NK-92 treated with Interleukin-12 subunit alpha and Interleukin-12 subunit beta, amount 100 ng/mL, for 24 hours (cell line): ENCODE data around the gene HIPK2.

Experiments used
- DNase-seq: peaks from one replicate; lab custom pipeline; 2025; lab: John Stamatoyannopoulos, UW

Gene HIPK2

DNA sequence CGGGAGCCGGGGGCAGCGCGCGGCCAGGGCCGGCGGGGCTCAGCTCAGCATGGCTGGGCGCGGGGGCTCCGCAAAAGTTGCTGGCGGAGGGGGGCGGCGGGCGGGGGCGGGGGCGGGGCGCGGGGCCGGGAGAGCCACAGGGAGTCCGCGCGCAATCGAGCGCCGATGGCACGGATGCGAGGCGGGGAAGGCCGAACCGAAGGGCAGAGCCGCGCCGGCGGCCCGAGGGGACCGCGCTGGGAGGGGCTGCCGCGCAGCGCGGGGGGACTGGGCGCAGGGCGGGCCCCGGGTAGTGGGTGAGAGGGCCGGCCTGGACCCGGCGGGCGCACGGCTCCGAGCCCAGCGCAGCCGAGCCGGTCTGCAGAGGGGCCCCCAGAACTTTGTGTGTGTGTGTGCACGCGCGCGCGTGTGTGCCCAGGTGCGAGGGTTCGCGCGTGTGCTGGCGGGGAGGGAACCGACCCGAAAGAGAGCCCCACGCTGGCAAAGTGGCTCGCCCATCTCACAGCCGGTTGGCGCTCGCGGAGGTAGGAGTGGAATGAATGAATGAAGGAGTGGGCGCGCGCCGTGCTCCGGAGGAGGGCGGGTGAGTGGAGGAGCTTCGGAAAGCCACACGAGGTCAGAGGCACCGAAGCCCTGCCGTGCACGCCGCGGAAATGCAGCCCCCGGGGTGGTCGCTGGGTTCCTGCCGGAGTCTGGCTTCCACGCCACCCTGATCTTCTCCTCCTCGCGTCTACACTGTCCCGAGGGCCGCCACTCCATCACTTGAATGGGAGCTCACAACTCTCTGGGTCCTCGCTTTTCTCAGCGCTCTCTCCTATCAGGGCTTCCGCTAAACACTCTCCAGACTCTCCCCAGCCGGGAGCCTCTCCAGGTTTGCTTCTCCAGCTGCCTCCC lies at the start of gene HIPK2:
TSS of gene HIPK2 (minus strand) at position 51 of the 894 bp plus-strand sequence. CDS start 375 bp downstream, outside the sequence.
- no peak for DNase-seq

DNA sequence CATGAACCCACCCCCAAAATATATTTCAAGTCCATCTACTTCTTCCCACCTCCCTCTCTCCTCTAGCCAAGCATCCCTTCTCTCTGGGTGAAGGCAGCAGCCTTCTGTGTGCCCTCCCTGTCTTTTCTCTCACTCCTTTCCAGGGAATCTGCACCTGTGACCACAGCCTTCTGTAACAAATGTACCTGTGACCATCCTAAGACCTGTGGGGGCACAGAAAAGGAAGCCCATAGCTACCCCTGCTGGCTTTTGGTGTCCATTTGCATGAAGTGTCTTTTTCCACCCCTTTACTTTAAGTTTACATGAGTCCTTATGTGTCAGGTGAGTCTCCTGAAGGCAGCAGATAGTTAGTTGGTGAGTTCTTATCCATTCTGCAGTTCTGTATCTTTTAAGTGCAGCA lies 49.2 kb upstream of the HIPK2 start:
- no peak for DNase-seq

DNA sequence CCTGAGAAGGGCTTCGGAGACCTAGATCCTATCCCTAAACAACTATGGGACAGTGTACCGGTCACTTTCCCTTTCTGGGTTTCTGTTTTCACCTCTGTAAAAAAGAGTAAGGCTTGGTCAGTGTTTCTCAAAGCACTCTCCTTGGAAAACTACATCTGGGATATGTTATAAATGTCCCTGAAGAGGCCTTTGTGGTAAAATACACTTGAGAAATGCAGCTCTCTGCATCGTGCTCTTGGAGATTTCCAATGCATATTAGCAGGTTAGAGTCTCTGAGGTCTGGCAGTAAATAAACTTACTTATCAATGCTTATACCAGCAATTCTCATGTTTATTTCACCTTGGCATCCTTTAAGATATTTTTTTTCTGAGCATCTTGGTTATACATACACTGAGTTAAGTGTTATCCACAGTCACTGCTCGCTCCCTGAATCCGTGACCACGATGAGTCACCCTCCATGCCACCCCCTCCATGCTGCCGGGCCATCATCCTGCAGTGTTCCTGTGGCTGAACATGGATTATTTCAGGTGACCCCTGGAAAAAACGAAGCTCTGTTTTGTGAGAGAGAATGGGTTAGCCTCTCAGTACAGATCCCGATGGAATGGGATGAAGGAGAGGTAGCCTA lies 48.0 kb upstream of the HIPK2 start:
- no peak for DNase-seq

DNA sequence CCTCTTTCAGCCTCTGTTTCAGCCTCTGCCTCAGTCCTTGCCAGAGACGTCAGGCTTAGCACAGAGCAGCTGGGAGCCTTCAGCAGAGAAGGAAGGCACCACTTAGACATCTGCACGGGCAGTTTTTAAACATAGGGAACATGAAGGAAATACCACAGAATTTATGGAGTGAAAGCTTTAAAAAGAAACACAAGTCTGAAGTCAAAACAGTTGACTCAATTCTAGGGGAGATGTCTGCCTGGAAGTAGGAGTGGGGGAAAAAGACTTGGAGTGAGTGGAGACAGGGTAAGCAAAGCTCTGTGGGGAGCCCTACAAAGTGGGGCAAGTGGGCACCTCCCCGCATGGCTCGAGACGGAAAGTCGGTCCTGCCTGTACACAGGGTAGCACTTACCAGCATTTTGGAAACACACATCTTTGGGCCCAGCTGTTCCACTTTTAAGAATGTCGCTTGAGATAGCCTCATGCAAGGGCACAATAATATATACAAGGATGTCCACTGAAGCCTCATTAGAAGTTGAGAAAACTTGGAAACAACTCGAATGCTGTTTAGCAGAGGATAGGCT lies 46.2 kb upstream of the HIPK2 start:
- no peak for DNase-seq

DNA sequence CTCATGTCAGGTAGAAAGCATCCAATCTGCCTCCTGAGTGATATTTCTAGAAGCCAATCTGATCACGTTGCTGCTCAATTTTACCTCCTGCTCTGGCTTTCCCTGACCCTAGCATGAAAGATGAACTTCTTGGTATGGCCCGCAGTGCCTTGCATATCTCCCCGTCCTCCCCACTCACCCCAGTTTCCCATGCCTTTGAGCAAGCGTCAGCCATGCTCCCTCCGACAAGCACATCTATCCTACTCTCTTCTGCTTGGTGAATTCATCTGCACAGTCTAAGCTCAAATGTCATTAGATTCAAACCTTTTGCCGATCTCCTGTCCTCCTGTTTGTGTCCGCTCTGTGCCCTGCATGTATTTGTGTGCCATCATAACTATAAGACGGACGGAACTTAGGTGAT lies 45.1 kb upstream of the HIPK2 start:
- DNase-seq, result no peak

DNA sequence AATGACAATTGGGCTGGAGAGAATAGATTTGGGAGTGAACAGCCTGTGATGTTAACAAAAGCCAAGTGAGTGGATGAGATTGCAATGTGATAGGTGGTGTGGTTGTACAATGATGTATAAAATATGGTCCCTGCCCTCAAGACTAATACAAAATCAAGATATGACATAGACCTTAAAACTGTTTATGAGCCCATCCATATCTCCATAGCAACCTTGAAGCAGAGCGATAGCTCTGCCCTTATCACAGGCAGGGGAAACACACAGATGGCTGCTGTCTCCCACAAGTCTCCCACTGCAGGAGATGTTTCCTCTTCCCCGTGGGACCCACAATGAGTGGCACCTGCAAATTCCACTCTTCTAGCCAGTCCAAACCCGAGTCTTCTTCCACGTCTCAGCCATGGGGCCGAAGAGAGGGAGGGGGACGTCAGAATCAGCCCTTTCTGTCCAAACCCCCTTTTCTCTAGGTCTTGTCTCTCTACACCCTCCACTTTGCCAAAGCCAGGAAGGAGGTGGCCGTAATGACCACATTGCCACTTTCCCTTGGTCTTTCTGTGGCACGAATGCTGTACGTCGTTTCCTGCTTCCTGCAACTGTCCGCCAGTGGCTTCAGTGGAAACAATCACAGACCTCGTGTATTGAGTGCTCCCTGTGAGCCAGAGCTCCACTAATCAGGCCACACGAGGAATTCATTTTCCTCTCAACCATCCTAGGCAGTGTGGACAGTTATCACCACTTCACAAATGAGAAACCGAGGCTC lies 43.7 kb upstream of the HIPK2 start:
- no peak for DNase-seq

DNA sequence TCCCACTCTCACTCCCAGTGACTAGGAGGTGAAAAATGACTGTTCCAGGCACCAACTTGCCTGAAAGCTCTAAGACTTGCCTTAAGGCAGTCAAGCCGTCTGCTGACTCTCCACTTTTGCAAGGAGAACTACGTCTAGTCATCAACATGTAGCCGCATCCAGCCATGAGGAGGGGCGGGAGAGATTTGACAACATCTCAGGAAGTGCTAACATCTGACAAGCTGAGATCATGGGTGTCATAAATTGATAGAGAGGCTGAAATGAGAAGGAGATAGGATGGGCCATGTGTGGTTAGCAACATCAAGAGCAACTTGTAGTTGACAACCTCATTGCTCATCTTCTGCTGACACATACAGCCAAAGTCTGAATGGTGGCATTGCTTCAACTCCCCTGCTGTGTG lies 42.3 kb upstream of the HIPK2 start:
- no peak for DNase-seq

DNA sequence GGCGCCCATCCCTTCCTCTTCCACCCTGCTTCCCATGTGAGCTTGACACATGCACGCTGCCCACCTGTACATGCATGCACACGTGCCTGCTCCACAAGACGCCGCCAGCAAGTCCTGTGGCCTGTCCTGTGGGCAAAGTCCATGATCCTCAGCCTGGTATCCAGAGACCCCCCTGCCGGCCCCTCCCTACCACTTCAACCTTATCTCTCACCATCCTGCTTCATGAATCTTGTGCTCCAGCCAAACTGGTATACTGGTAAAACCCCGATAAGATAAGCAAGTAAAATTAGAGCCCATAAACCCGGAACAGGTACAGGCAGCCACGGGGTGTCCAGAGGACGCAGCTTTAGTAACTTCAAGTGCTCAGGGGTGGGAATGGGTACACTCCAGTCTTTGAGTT lies 39.5 kb upstream of the HIPK2 start:
- no peak for DNase-seq

DNA sequence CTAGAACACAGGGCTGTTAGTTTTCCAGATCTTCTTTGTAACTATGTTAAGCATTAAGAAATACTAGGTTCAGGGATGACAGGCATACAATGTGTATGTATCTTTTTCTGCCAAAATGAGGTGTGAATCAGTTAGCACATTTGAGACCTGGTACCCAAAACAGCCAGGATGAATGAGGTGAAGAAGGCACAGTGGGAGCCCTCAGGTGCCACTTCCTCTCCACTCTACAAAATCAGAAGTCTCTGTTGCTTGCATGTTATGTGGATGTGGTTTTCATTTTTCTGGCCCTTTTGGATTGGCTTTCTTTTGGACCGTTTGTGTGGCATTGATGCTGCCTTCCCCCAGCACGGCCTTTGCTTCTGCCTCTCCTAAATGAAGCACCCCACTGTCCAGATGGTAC lies 35.9 kb upstream of the HIPK2 start:
- no peak for DNase-seq

DNA sequence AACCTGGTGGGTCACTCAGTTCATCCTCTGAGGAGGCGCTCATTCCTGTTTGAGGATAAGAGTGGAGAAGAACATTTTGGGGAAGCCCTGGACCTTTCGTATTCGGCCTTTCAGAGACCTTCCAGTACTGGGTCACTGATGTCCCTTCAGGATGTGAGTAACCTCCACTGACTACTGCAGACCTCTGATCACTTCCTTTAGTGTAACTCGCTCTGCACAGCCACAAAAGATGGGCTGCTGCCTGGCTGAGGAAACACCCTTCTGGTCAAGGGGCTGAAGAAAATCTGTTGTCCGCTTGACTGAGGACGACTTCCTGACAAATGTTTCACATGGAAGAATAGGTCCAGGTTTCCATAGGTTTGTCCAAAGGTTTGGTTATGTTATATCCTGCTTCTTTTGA lies 35.4 kb upstream of the HIPK2 start:
- no peak for DNase-seq

DNA sequence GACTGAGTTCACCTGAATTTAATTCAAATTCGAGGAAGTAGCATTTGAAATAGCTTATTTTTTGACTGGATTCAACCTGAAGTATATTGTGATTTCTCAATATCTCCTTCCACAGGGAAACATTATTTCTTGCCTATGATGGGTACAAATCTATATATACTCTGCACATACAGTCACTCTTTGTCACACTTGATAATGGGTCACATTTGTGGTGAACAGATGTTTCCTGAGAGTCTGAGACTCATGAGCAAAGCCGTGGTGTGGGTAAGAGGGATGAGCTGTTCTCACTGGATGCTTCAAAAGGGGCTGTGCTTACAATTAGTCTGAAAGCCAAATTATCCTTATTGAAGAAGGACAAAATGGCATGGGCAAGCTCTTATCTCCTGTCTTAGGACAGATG lies 33.3 kb upstream of the HIPK2 start:
- no peak for DNase-seq

DNA sequence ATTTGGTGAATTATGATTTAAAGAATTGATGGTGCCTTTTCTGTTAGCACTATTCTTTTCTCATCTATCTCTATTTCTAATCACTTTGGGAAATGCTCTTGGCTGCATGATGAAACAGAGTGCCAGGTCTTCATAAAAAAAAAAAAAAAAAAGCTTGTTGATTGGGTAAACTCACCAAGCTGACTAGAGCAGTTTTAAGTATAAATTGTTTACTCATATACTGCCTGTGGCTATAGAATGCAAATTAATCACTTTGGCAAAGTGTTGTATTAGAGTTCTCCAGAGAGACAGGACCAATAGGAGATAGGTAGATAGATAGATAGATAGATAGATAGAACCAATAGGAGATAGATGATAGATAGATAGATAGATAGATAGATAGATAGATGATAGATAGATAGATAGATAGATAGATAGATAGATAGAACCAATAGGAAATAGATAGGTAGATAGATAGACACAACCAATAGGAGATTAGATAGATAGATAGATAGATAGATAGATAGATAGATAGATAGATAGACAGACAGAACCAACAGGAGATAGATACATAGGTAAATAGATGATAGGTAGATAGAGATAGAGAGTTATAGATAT lies 31.1 kb upstream of the HIPK2 start:
- DNase-seq, result no peak

DNA sequence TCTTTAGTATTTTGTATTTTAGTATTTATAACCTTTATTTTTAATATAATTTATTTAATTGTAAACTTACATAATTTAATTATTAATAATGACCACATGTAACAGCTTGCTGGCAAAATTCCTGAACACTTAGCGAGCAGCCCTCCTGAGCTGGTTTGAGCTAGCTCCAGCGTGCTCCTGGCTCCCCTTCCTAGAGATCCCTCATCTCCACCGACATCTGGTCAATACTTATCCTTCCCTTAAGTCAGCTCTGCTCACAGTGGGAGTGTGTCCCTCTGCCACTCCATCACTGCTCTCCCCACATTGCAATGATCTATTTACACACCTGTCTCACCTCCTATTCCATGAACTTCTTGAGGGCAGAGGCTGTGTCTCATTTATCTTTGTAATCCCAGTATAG lies 30.6 kb upstream of the HIPK2 start:
- DNase-seq, result no peak

DNA sequence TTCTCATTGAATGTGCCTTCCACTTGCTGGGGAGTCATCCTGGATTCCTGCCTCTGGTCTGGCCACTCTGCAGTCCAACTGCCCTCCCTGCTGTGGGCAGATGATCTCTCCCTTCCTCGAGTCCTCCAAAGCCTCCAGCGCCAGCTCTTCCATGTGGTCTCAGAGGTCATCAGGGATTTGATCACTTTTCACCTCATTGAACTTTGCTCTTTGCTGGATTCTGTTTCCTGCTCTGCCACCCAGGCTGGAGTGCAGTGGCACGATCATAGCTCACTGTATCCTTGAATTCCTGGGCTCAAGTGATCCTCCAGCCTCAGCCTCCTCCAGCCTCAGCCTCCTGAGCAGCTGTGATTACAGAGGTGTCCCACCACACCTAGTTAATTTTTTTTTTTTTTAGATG lies 29.2 kb upstream of the HIPK2 start:
- DNase-seq, result no peak

DNA sequence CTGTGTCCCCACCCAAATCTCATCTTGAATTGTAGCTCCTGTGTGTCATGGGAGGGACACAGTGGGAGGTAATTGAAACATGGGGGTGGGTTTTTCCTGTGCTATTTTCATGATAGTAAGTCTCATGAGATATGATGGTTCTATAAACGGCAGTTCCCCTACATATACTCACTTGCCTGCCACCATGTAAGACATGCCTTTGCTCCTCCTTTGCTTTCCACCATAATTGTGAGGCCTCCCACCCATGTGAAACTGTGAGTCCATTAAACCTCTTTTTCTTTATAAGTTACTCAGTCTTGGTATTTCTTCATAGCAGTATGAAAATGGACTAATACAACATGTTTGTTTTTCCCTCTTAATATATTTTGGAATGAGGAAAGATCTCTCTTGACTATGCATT lies 26.8 kb upstream of the HIPK2 start:
- no peak for DNase-seq

DNA sequence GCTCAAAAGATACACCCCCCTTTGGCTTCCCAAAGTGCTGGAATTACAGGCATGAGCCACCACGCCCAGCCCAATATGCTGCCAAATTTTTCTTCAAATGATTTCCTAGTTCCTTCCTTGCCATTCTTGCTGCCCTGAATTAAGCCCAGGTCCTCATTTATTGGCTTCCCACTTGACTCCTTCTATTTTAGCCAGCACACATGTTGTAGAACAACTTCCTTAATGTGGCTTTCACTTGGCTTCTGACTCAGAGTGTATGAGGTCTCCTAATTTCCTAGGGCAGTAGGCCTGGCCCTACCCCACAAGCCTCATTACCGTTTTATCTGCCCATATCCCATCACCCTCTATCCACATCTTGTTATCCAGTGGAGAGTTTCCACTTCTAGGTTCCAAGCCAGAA lies 21.8 kb upstream of the HIPK2 start:
- no peak for DNase-seq

DNA sequence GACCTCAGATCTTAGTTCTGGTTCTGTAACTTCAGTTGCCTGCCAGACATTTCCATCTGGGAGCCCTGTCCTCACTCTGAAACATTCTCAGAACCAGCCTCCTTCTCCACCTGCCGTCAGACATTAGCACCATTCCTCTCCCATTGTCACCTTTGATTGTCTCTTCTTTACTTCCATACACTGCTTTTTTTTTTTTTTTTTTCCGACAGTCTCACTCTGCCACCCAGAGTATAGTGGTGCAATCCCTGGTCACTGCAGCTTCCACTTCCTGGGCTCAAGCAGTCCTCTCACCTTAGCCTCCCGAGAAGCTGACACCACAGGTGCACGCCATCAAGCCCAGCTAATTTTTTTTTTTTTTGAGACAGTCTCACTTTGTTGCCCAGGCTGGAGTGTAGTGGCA lies 21.1 kb upstream of the HIPK2 start:
- no peak for DNase-seq

DNA sequence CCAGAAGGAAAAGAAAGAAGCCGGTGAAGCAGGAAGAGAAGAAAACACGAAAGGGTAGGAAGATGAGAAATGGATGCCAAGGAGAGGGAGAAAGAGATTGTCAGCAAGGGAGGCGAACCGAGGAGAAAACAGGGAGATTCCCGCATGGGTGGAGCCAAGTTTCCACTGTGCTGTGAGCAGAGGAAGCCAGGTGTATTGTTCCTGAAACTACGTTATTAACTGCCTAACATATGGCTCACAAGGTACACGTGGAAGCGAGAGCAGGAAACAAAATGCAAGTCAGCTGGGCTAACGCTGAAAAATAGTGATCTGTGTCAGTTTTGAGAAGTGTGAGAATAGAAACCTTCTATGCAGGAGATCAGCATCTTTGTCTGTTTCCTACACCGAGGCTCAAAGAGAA lies 20.4 kb upstream of the HIPK2 start:
- DNase-seq, result no peak

DNA sequence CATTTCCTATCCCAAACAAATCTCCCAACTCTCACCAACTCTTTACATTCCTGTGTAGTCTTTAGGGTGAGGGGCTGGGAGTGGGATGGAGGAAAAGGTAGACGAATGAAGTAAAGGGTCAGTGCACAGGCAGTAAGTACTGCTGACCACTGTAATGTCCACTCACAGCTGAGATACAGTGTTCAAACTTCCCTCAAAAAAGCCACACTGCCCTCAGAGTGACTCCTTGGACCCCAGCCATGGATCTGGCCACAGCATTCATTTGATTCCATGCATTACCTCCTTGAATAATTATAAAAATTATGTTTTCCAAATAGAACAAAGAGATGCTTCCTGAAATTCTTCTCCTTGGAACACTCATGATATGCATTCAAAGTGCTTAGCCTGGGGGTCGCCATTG lies 19.8 kb upstream of the HIPK2 start:
- no peak for DNase-seq

DNA sequence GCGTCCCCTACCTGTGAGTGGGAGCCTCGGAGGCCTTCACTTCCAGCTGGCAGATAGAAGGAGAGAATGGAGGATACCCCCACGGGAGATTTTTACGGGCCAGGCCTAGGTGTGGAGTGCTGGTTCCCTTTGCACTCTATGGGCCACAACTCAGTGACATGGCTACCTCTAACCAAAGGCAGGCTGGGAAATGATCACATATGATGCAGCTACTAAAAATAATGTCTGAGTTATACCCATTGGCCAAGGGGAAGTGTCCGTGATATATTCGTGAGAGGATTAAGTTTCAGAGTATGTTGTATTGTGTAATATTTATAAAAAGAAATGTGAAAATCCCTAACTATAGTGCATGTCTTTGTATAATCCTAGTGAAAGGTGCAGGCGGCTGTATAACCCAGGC lies 13.5 kb upstream of the HIPK2 start:
- DNase-seq, result no peak

DNA sequence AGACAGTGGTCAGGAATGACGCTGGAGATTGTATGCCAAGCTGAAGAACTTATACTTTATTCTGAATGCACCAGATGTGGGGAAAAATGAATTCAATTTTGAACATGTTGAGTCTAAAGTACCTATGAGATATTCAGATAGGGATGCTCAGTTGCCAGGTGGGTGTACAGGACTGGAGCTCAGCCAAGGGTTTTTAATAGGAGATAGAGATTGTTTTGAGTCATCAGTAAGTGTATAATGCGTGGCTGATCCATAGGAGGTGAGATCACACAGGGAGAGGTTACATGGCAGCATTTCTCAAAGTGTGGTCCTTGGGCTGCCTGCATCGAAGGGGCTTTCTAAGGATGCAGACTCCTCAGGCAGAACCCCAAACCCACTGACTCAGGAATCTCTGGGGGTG lies 6.8 kb upstream of the HIPK2 start:
- DNase-seq, result no peak

DNA sequence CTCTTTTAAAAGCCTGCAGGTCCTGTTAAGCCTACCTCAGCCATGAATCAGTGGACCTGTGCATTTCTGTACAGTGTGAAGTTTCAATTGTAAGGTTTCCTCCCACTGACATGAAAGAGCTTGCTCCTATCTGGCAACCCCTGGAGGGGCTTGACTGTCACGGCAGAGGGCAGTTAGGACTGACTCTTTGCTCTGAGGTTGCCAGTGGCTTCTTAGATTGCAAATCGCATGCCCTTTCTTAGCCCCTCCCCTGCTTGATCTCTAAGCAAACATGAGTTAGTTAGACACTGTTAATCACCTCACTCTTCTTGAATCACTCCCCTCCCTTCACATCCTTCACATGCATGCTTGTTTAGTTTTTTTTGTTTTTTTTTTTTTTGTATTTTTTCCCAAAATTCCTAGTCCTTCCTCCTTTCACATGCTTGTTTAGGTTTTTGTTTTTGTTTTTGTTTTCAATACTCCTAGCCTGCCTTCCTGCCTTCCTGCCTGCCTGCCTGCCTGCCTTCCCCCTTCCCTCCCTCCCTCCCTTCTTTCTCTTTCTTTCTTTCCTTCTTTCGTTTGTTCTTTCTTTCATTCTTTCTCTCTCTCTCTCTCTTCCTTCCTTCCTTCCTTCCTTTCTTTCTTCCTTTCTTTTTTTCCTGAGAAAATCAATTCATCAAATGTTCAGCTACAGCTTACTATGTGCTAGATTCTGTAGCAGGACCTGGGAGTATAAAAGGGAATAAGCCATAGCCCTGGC lies 6.0 kb upstream of the HIPK2 start:
- no peak for DNase-seq
